ENCODE measurements around the gene C1QTNF7.

Gene C1QTNF7

DNA sequence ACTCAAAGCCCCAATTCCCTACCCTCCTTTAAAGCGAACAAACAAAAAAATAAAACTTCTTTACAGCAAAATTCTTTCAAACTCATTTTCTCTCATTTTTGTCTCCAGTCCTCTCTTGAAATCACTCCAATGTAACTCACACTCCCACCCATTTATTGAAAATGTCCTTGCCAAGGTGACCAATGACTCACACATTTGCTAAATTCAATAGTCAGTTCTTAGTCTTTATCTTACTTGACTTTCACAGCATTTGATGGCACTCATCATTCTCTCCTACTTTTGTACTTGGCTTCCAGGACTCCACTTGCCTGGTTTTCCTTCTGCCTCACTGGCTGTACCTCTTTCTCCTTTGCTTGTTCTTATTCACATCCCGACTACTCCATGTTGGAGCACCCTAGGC, 61.7 kb downstream of the C1QTNF7 start:
- DNase-seq (ENCODE audit: low read depth, low spot score): no peak
- H3K4me3 ChIP-seq (ENCODE audit: low read length): no peak overlapping the region

DNA sequence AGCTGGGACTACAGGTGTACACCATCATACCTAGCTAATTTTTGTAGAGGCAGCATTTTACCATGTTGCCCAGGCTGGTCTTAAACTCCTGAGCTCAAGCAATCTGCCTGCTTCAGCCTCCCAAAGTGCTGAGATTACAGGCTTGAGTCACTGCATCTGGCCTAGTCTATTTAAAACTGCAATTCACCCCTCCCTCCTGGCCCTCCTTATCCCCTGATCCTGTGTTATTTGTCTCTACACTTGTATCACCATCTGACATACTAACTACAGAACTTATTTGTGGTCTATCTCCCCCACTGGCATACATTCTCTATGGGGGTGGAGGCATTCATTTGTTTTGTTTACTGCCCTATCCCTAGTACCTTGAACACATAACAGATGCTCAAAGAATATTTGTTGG, 65.6 kb downstream of the C1QTNF7 start:
- no peak for DNase-seq (ENCODE audit: low read depth, low spot score)
- H3K4me3 ChIP-seq (ENCODE audit: low read length): no peak overlapping the region

DNA sequence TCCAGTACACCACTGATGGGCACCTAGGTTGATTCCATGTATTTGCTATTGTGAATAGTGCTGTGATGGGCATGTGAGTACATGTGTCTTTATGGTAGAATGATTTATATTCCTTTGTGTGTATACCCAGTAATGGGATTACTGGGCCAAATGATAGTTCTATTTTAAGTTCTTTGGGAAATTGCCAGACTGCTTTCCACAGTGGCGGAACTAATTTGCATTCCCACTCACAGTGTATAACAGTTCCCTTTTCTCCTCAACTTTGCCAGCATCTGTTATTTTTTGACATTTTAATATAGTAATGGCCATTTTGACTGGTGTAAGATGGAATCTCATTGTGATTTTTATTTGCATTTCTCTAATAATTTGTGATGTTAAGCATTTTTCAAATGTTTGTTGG, 67.8 kb downstream of the C1QTNF7 start:
- no peak for DNase-seq (ENCODE audit: low read depth, low spot score)
- no peak overlapping the region for H3K4me3 ChIP-seq (ENCODE audit: low read length)
